Stomach smooth muscle (tissue), 2 donors: ENCODE measurements around the gene CFAP58.

Experiments
- H3K27ac ChIP-seq: one replicate; pipeline ENCODE4 v1.7.0; 2013; ENCODE audit warnings: mild to moderate bottlenecking, low read length, inconsistent platforms
- H3K27me3 ChIP-seq, 2 donors: one replicate each; pipeline ENCODE4 v1.7.0; 2013; ENCODE audit warnings: low read length in 2 of 2; ENCODE audit not compliant: insufficient read depth in 2 of 2, control insufficient read depth in 1 of 2
- H3K36me3 ChIP-seq, 2 donors: one replicate each; pipeline ENCODE4 v1.7.0; 2013; ENCODE audit warnings: low read length in 2 of 2; ENCODE audit not compliant: control insufficient read depth in 2 of 2, insufficient read depth in 2 of 2
- H3K4me1 ChIP-seq: one replicate; pipeline ENCODE4 v1.7.0; 2013; ENCODE audit warnings: low read length; ENCODE audit not compliant: control insufficient read depth, insufficient read depth
- H3K4me3 ChIP-seq, 2 donors: one replicate each; pipeline ENCODE4 v1.7.0; 2013; ENCODE audit warnings: low read length in 2 of 2
- H3K9ac ChIP-seq, 2 donors: one replicate each; pipeline ENCODE4 v1.7.0; 2013; ENCODE audit warnings: low read length in 2 of 2, mild to moderate bottlenecking in 1 of 2
- H3K9me3 ChIP-seq, 2 donors: one replicate each; pipeline ENCODE4 v1.7.0; 2013; ENCODE audit warnings: low read length in 2 of 2; ENCODE audit not compliant: control insufficient read depth in 2 of 2
- donor health status: healthy.
- donor health status: Pancreatic carcinoma.

CFAP58 gene

DNA sequence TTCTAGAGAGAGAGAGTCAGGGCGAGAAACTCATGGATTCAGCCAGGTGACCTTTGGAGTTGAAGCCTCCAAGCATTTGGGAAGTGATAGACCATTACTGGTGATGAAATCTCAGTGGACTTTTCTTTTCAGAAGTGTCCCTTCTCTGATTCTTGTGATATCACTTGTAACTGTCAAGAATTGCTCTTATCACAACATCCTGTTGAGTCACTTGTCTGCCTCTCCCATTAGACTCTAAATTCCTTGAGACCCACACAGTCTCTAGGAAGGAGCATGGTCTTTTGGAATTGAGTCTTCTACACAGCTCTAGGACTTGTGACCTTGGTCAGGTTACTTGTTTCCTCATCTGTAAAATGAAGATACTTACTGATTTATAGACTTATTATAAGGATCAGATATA lies 81.0 kb downstream of the CFAP58 start:
- H3K4me1 ChIP-seq, result no peaks in the 10 kb centered on the region
- H3K9me3 ChIP-seq, result no peaks in the 10 kb centered on the region
- no peaks in the 10 kb centered on the region for H3K36me3 ChIP-seq
- no peaks in the 10 kb centered on the region for H3K27me3 ChIP-seq
- H3K4me3 ChIP-seq, result no peak overlapping the region
- H3K9ac ChIP-seq, result no peak overlapping the region
- no peak overlapping the region for H3K27ac ChIP-seq

DNA sequence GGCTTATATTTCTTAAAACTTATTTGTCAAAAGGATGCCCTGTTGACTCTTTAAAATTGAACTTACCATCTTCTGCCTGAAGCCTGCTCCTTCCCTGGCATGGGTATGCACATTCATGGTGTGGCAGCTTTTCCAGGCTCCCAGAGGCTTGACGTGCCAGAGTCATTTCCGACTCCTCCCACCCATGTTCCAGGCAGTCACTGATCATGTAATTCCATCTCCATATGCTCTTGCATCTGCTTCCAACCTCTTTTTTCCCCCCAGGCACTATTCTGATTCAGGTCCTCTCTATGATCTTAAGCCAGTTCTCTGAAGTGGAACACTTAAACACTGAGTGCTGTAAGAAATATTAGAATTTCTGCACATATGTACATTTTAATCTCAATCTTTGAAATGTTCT lies 82.2 kb downstream of the CFAP58 start:
- Histone ChIP-seq H3K4me1 (no peaks in the 10 kb centered on the region), H3K9ac (no peak overlapping the region), H3K27me3 (no peaks in the 10 kb centered on the region), H3K4me3 (no peak overlapping the region), H3K27ac (no peak overlapping the region), H3K9me3 (no peaks in the 10 kb centered on the region), H3K36me3 (no peaks in the 10 kb centered on the region)

DNA sequence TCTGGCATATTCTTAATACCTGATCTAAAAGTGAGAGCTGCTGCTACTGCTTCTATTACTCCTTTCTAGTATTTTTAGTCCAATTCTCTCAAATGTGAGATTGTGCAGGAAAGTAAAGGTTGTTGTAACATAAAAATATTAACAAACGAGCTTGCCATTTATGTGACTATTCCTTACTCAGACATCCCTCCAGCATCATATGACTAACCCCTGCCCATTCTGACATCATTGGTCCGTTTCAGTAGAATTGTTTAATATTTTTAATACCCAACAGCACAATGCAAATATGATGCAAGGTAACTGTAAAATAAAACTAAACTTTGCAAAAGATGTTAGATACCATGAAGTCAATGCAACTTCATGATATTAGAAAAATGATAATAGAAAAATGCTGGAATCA lies 83.6 kb downstream of the CFAP58 start:
- no peaks in the 10 kb centered on the region for H3K9me3 ChIP-seq
- no peak overlapping the region for H3K27ac ChIP-seq
- no peak overlapping the region for H3K9ac ChIP-seq
- no peaks in the 10 kb centered on the region for H3K4me1 ChIP-seq
- no peak overlapping the region for H3K4me3 ChIP-seq
- no peaks in the 10 kb centered on the region for H3K36me3 ChIP-seq
- no peaks in the 10 kb centered on the region for H3K27me3 ChIP-seq

DNA sequence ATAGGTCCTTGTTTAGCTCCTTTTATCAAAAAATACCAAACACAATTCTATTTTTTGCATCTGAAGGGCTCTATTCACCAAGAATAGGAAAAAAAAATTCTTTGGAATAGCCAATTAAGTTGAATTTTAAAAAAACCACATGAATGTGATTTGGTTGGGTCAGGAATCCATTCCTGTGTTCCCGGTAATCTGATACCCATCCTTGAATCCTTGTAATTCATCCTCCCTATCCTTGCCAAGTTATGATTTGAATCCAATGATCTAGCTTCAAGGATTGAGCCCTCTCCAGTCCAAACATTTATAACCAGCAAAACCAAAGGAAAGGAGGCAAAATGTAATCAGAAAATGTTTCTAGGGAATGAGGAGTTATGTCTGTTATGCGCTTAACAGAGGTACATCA lies 86.6 kb downstream of the CFAP58 start:
- Histone ChIP-seq H3K27me3 (no peaks in the 10 kb centered on the region), H3K4me1 (no peaks in the 10 kb centered on the region), H3K27ac (no peak overlapping the region), H3K36me3 (no peaks in the 10 kb centered on the region), H3K9ac (no peak overlapping the region), H3K9me3 (no peaks in the 10 kb centered on the region), H3K4me3 (no peak overlapping the region)

DNA sequence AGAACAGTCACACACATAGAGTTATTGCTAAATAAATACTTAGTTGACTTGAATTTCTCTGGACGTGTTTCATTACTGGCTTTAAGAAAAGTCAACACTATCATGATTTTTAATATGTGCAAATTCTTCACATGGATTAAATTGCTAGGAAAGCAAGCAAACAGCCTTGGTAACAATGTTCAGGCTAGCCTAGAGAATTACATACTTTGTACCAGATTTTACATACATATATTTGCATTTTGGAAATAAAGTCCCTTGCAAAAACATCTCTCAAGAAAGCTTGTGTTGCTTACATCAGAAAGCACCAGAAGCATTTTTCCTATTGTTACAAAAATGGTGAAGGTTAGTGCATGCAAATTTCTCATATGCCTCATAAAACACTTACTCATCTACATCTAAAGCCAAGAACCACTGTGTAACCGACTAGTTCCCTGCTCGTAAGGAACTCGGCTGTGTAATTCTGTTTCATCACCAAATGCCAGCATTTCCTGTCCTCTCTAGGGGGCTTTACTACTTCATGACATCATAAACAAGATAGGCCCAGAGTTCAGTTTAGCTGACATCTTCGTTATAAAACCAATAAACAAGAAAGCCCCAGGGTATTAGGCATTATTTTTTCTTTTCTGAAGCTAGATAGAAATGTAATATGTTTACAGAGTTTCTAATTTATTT lies 87.8 kb downstream of the CFAP58 start:
- Histone ChIP-seq H3K4me3 (no peak overlapping the region), H3K4me1 (no peaks in the 10 kb centered on the region), H3K27me3 (no peaks in the 10 kb centered on the region), H3K36me3 (no peaks in the 10 kb centered on the region), H3K9me3 (no peaks in the 10 kb centered on the region), H3K9ac (no peak overlapping the region), H3K27ac (no peak overlapping the region)

DNA sequence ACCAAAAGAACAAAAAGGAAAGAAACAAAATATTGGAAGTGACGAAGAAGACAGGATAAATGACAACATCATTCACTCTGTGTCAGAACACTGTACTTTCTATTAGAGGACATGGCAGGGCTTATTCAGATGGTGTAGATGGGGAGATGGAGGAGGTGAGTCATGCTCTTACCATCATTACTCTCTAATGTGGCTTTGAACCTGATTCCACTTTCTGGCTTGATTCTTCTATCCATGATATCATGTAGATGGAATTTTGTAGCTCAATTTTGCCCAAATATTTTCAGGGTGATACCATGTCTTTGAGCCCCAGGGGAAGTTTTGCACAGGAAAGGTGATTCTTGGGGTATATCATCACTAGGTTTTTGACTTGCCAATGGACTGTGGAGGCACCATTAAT lies 91.7 kb downstream of the CFAP58 start:
- H3K4me1 ChIP-seq, result no peaks in the 10 kb centered on the region
- no peak overlapping the region for H3K9ac ChIP-seq
- H3K36me3 ChIP-seq, result no peaks in the 10 kb centered on the region
- H3K9me3 ChIP-seq, result no peaks in the 10 kb centered on the region
- H3K27ac ChIP-seq, result no peak overlapping the region
- no peak overlapping the region for H3K4me3 ChIP-seq
- H3K27me3 ChIP-seq, result no peaks in the 10 kb centered on the region

DNA sequence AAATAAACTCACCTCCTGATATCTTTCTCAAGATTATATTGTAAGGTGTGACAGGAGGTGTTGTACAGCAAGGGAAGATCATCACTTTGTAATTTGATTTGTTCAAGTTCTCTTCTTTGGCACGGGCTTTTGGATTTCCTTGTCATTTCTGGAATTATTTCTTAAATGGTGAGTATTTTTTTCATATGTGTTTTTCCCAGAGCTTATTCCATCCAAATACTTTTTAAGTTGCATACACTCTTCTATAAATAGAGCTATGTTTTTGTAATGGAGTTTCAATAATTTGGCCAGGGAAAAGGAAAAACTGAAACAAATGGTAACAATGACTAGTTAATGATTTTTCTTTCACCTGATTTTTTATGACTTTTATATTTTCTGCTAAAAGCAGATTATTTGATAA lies 92.5 kb downstream of the CFAP58 start:
- no peak overlapping the region for H3K4me3 ChIP-seq
- no peaks in the 10 kb centered on the region for H3K4me1 ChIP-seq
- H3K27ac ChIP-seq, result no peak overlapping the region
- H3K9me3 ChIP-seq, result no peaks in the 10 kb centered on the region
- no peak overlapping the region for H3K9ac ChIP-seq
- no peaks in the 10 kb centered on the region for H3K27me3 ChIP-seq
- no peaks in the 10 kb centered on the region for H3K36me3 ChIP-seq

DNA sequence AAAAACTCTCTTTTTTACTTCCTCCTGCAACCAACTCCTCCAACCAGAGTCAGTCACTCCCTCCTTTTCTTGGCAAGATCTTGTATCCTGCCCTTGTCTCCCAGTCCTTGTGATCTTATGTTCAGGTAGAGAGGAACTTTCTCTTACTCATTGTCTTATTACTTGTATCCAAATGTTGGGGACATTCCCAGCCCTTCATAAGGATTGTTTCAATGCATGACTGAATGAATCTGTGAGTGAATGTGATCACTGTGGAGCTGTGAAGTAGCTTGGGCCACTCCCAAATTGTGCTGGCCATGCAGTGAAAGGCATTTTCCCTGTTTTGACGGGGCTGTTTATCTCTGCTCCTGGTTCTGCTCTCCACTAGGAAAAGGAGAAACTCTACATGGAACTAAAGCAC lies 93.7 kb downstream of the CFAP58 start:
- H3K4me1 ChIP-seq, result no peaks in the 10 kb centered on the region
- no peaks in the 10 kb centered on the region for H3K9me3 ChIP-seq
- no peaks in the 10 kb centered on the region for H3K36me3 ChIP-seq
- H3K4me3 ChIP-seq, result no peak overlapping the region
- no peak overlapping the region for H3K9ac ChIP-seq
- no peaks in the 10 kb centered on the region for H3K27me3 ChIP-seq
- H3K27ac ChIP-seq, result no peak overlapping the region

DNA sequence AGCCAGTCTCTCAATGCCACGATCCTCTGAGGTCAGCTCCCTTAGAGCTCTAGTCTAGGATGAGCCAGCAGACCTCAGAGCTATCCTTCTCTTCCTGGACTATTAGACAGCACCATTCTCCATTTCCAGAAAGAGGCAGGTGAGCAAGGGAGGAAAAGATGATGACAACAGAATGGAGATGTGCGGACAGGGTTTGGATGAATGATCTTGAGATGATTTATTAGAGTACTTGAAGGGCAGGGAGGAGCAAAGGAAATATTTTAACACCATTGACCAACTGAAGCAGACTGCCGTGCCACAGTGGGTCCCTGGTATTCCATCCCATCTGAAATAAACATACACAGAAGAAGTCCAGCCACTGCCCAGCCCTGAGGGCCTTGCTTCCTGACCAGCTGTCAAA lies 94.3 kb downstream of the CFAP58 start:
- Histone ChIP-seq H3K27me3 (no peaks in the 10 kb centered on the region), H3K4me1 (no peaks in the 10 kb centered on the region), H3K36me3 (no peaks in the 10 kb centered on the region), H3K4me3 (no peak overlapping the region), H3K9ac (no peak overlapping the region), H3K9me3 (no peaks in the 10 kb centered on the region), H3K27ac (no peak overlapping the region)

DNA sequence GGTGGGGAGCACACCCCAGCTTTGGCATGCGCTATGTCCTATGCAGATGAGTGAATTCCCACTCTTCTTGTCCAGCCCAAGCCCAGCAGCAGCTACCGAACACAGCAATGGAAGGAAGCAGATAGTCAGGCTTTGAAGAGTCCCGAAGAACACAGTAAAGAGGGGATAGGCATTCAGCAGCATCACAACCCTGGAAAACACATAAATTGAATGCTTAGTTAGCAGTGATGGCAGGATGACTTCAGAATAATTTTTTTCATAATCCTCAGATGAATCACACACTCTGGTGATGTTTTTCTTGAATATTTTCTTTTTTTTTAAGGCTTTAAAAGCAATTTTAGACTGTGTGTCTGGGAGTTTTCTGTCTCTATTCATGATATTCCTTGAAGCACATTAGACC lies 95.8 kb downstream of the CFAP58 start:
- Histone ChIP-seq H3K4me3 (no peak overlapping the region), H3K36me3 (no peaks in the 10 kb centered on the region), H3K9me3 (no peaks in the 10 kb centered on the region), H3K9ac (no peak overlapping the region), H3K4me1 (no peaks in the 10 kb centered on the region), H3K27ac (no peak overlapping the region), H3K27me3 (no peaks in the 10 kb centered on the region)

DNA sequence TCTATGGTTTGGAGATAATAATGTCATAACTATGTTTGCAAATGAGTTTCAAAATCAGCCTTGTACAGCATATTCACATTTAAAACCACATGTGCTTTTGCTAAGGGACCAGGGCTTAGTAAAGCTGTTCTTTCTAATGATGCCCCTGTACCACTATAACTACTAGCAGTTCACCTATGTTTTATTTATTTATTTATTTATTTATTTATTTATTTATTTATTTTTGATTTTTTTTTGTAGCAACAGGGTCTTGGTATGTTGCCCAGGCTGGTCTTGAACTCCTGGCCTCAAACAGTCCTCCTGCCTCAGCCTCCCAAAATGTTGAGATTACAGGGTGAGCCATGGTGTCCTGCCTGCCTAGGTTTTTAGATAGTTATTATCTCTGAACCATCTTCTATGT lies 96.9 kb downstream of the CFAP58 start:
- Histone ChIP-seq H3K4me3 (no peak overlapping the region), H3K36me3 (no peaks in the 10 kb centered on the region), H3K27me3 (no peaks in the 10 kb centered on the region), H3K9me3 (no peaks in the 10 kb centered on the region), H3K9ac (no peak overlapping the region), H3K4me1 (no peaks in the 10 kb centered on the region), H3K27ac (no peak overlapping the region)
